Body of pancreas (tissue), 4 donors: ENCODE data around the gene SUPT3H. TPM values are rescaled to one million over a fixed set of nuclear protein-coding genes. Genes with fewer than 3 reads are reported as not detected.
A peak's percentile ranks its signal among the peaks of the same experiment; 100 is the strongest.

ENCODE experiments used
- ATAC-seq: fragments of 150-250 bp; one replicate; pipeline ENCODE4 v1.9.1; 2016
- DNase-seq, 4 donors: peaks; one replicate each; pipeline ENCODE4 v3.0.0-alpha.2; 2019
- H3K27ac ChIP-seq, 4 donors: fragments of 200-600 bp; sonication (generic); 1 replicate in 3 of 4; 2 replicates in 1 of 4; pipeline versions ENCODE4 v1.5.1 to v1.6.1; 2016 to 2019; ENCODE audit warnings: mild to moderate bottlenecking in 1 of 4, mixed read lengths in 1 of 4, moderate library complexity in 1 of 4
- H3K27me3 ChIP-seq, 2 donors: fragments of 200-600 bp; sonication (generic); one replicate each; pipeline ENCODE4 v1.6.0; 2016; ENCODE audit warnings: mild to moderate bottlenecking in 1 of 2
- H3K36me3 ChIP-seq, 2 donors: fragments of 200-600 bp; sonication (generic); replicated peaks in 1 of 2; 2 replicates each; pipeline ENCODE4 v1.5.1; 2016; ENCODE audit warnings: low read depth in 2 of 2; ENCODE audit not compliant: insufficient read depth in 1 of 2
- H3K4me1 ChIP-seq: fragments of 200-600 bp; sonication (generic); one replicate; pipeline ENCODE4 v1.6.0; 2016
- H3K4me3 ChIP-seq, 2 donors: fragments of 200-600 bp; sonication (generic); 1 replicate in 1 of 2; 2 replicates in 1 of 2; pipeline ENCODE4 v1.5.1; 2016 to 2019
- H3K9me3 ChIP-seq, 3 donors: fragments of 200-600 bp; sonication (generic); 1 replicate in 2 of 3; 2 replicates in 1 of 3; pipeline ENCODE4 v1.5.1; 2016
- POLR2A ChIP-seq, 3 donors: fragments of 450-650 bp; IDR thresholded peaks; one replicate each; pipeline ENCODE4 v1.6.1; 2016; ENCODE audit warnings: antibody characterized with exemption in 3 of 3, mild to moderate bottlenecking in 2 of 3
- WGBS, 2 donors: methylation state at CpG; one replicate each; pipeline ENCODE4 v1.1.5; 2017; 5-methylcytosine and 5-hydroxymethylcytosine counted together
- intact Hi-C: fragments of 100-400 bp; cut with DNase I; formaldehyde crosslinking; loops from one replicate; pipeline ENCODE4 v1.15.1; 2023
- total RNA-seq, 2 donors: library from RNA; depleted of rRNA; stranded (reverse); fragments of >200 nt; gene quantifications; one replicate each; pipeline ENCODE4 v1.1.0, GENCODE V29; 2016
- TF ChIP-seq, protein P1 (sequence below), 7 experiments: fragments of 450-650 bp in 4 of 7; fragments of 200-600 bp in 3 of 7; sonication (generic) in 3 of 7; IDR thresholded peaks; one replicate each; pipeline ENCODE4 v1.5.1; 2016 to 2019; ENCODE audit warnings: antibody characterized with exemption in 7 of 7

The SUPT3H gene
- total RNA-seq, 2 donors from 2014 or later = 4.9 to 6.7 TPM

DNA sequence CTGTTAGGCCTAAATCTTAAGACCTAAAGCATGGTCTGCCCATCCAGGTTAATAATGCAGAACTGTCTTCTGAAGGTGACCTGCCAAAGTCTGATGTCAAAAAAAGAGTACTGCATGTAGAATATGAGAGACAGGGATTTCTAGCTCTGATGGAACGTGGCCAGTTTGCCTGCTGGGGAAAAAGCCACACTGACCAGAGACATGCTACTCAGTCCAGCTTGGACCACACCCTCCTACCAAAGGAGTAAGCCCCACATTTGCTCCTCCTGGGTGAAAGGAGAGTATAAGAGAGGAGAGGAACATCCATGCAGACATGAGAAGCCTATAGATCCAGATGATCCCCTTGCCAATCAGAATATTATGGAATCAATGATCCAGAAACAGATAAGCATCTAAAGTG is 279.5 kb downstream of the SUPT3H start:
- Histone ChIP-seq H3K36me3 (no peaks in the 10 kb centered on the region), H3K27me3 (no peaks in the 10 kb centered on the region), H3K27ac (no peak overlapping the region), H3K4me1 (no peaks in the 10 kb centered on the region), H3K9me3 (no peaks in the 10 kb centered on the region), H3K4me3 (no peak overlapping the region)
- no peak for TF ChIP-seq POLR2A (IDR thresholded peaks at IDR 0.05)
- TF ChIP-seq, protein P1, sequence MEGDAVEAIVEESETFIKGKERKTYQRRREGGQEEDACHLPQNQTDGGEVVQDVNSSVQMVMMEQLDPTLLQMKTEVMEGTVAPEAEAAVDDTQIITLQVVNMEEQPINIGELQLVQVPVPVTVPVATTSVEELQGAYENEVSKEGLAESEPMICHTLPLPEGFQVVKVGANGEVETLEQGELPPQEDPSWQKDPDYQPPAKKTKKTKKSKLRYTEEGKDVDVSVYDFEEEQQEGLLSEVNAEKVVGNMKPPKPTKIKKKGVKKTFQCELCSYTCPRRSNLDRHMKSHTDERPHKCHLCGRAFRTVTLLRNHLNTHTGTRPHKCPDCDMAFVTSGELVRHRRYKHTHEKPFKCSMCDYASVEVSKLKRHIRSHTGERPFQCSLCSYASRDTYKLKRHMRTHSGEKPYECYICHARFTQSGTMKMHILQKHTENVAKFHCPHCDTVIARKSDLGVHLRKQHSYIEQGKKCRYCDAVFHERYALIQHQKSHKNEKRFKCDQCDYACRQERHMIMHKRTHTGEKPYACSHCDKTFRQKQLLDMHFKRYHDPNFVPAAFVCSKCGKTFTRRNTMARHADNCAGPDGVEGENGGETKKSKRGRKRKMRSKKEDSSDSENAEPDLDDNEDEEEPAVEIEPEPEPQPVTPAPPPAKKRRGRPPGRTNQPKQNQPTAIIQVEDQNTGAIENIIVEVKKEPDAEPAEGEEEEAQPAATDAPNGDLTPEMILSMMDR (IDR thresholded peaks at IDR 0.05) = no peak
- no peak for DNase-seq
- 78 to 92% methylated on average over 1 of the region's 1 CpG for WGBS, 2 donors
- intact Hi-C loops = no loop called here
- ATAC-seq = no peak

DNA sequence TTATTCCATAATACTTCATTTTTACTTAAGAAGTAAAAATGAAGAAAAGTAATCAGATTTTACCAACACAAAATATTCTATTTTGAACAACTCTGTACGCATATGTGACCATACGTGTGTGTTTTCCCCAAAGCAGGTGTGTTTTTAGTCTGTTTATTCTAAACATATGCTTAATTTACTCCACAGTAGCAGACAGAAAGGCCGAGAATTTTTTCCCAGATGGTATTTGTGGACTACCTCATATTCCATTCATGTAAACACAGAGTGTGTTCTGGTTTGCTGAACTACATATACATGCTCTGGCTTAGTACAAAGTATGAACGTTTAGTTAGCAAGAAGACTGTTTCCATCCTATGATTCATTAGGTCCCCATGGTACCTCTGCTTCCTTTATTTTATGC is 282.9 kb downstream of the SUPT3H start:
- TF ChIP-seq, protein P1 (IDR thresholded peaks at IDR 0.05) = no peak
- no peak for ATAC-seq
- Histone ChIP-seq H3K27ac (no peak overlapping the region), H3K4me1 (no peaks in the 10 kb centered on the region), H3K27me3 (no peaks in the 10 kb centered on the region), H3K36me3 (no peaks in the 10 kb centered on the region), H3K9me3 (no peaks in the 10 kb centered on the region), H3K4me3 (no peak overlapping the region)
- DNase-seq = no peak
- WGBS, 2 donors = 85 to 87% methylated on average over 4 of the region's 4 CpGs
- intact Hi-C loops = no loop called here

DNA sequence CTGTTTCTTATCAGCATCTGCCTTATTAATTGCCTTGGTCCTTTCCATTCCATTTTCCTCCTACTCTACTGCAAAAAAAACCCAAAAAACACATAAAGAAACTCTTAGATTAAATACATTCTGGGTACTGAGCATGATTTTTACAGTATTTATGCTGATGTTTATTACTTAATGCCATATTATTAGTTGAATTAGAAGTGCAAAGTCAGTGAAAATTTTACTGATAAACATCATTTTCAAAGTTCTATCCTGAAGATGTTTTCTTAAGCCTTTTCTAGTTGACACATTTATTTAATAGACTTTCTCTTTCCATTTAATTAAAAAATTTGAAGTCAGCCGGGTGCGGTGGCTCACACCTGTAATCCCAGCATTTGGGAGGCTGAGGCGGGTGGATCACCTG is 285.6 kb downstream of the SUPT3H start:
- H3K9me3 ChIP-seq = no peaks in the 10 kb centered on the region
- no peak for TF ChIP-seq POLR2A (IDR thresholded peaks at IDR 0.05)
- no peaks in the 10 kb centered on the region for H3K36me3 ChIP-seq
- ATAC-seq = no peak
- H3K27ac ChIP-seq = no peak overlapping the region
- H3K4me3 ChIP-seq = no peak overlapping the region
- no peaks in the 10 kb centered on the region for H3K27me3 ChIP-seq
- intact Hi-C loops = no loop called here
- no peaks in the 10 kb centered on the region for H3K4me1 ChIP-seq
- 93 to 95% methylated on average over 3 of the region's 3 CpGs for WGBS, 2 donors
- DNase-seq = no peak

DNA sequence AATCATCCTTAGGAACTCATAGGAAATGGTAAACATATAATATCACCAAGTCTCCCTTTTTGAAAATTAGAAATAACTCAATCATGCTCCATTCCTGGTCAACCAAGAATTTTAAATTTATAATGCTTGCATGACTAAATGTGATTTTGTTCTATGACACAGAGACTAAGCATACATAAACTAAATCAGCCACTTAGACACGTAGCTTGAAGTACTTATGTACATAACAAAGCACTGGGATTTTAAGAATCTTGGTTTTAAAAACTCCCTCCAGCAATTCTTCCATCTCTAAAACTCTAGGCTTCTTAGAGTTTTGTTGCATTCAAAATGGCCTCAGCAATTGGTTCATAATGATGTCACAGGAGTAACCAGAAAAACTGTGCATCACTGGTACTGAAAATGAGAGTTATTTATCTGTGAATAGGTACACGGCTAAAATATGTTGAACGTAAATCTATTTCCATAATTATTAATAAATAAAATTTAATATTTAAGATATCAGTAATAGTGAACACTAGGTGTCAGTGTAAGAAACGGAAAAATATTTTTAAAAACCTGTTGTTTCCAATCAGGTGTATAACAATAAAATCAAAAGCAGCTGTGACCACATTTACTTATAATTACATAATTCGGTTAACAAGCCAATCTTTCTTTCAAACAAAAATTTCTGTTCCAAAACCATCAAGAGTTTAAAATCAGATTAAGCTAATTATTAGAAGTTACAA is 291.2 kb downstream of the SUPT3H start:
- TF ChIP-seq POLR2A (IDR thresholded peaks at IDR 0.05) = no peak
- TF ChIP-seq, protein P1 (IDR thresholded peaks at IDR 0.05) = peak in 1 of 7 experiments; percentile 14
- Histone ChIP-seq H3K36me3 (no peaks in the 10 kb centered on the region), H3K9me3 (no peaks in the 10 kb centered on the region), H3K27ac (no peak overlapping the region), H3K4me3 (no peak overlapping the region), H3K27me3 (no peaks in the 10 kb centered on the region), H3K4me1 (no peaks in the 10 kb centered on the region)
- DNase-seq (no peak), ATAC-seq (no peak)
- 59 to 66% methylated on average over 5 of the region's 5 CpGs for WGBS, 2 donors
- intact Hi-C loops = no loop called here

DNA sequence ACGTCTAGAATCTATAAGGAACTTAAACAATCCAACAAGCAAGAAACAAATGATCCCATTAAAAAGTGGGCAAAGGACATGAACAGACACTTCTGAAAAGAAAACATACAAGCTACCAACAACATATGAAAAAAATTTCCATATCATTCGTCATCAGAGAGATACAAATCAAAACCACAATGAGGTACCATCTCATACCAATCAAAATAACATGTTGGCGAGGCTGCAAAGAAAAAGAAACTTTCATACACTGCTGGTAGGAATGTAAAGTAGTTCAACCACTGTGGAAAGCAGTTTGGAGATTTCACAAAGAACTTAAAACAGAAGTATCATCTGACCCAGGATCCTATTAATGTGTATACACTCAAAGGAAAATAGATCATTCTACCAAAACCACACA is 293.5 kb downstream of the SUPT3H start:
- no peaks in the 10 kb centered on the region for H3K36me3 ChIP-seq
- WGBS, 2 donors = 68 to 87% methylated on average over 3 of the region's 3 CpGs
- TF ChIP-seq POLR2A (IDR thresholded peaks at IDR 0.05) = no peak
- TF ChIP-seq, protein P1 (IDR thresholded peaks at IDR 0.05) = no peak
- no peak overlapping the region for H3K4me3 ChIP-seq
- no peak overlapping the region for H3K27ac ChIP-seq
- peaks cover 0 to 1% (median 0%) of the 10 kb centered on the region in 3 donors for H3K9me3 ChIP-seq
- ATAC-seq (no peak), DNase-seq (no peak)
- no peaks in the 10 kb centered on the region for H3K27me3 ChIP-seq
- no peaks in the 10 kb centered on the region for H3K4me1 ChIP-seq
- intact Hi-C loops = no loop called here
